ENCODE results near the gene SBF2.

- TF ChIP-seq CTCF (IDR thresholded peaks at IDR 0.05; ENCODE audit: insufficient read depth, low read length, poor library complexity, severe bottlenecking) (no peak), EZH2phosphoT487 (conservative IDR thresholded peaks at IDR 0.05; ENCODE audit: low read length) (no peak)
These were observed 8.3 kb upstream of the SBF2 start for GRCh38 chr11:10302359-10302743.

Data from SU-DHL-6 (cell line).